ENCODE data around the gene CFAP97D2.
A peak's percentile ranks its signal among the peaks of the same experiment; 100 is the strongest.

Gene CFAP97D2

GRCh38 chr13:114200399-114200911 lies 21.4 kb downstream of the CFAP97D2 start:
- no peak for DNase-seq (ENCODE audit: low spot score)

- no peak for DNase-seq (ENCODE audit: low spot score)
Measured at GRCh38 chr13:114202581-114202980, 23.5 kb downstream of the CFAP97D2 start.

GRCh38 chr13:114203536-114203935 lies 24.5 kb downstream of the CFAP97D2 start:
- no peak for DNase-seq (ENCODE audit: low spot score)

- no peak for DNase-seq (ENCODE audit: low spot score)
Measured at GRCh38 chr13:114204894-114205293, 25.8 kb downstream of the CFAP97D2 start.

GRCh38 chr13:114208134-114208533 lies 29.1 kb downstream of the CFAP97D2 start:
- DNase-seq (ENCODE audit: low spot score), result no peak

- no peak for DNase-seq (ENCODE audit: low spot score)
Measured at GRCh38 chr13:114211446-114212157, 32.5 kb downstream of the CFAP97D2 start.

GRCh38 chr13:114212158-114212495 lies 33.1 kb downstream of the CFAP97D2 start:
- DNase-seq (ENCODE audit: low spot score), result no peak

- no peak for DNase-seq (ENCODE audit: low spot score)
Measured at GRCh38 chr13:114213980-114214379, 34.9 kb downstream of the CFAP97D2 start.

- DNase-seq (ENCODE audit: low spot score), result no peak
Measured at GRCh38 chr13:114219392-114219791, 40.3 kb downstream of the CFAP97D2 start.

- no peak for DNase-seq (ENCODE audit: low spot score)
Measured at GRCh38 chr13:114222461-114222968, 43.5 kb downstream of the CFAP97D2 start.

GRCh38 chr13:114224201-114224600 lies 45.1 kb downstream of the CFAP97D2 start:
- no peak for DNase-seq (ENCODE audit: low spot score)

- no peak for DNase-seq (ENCODE audit: low spot score)
Measured at GRCh38 chr13:114225610-114226009, 46.6 kb downstream of the CFAP97D2 start.

- DNase-seq (ENCODE audit: low spot score), result no peak
Measured at GRCh38 chr13:114226088-114226487, 47.0 kb downstream of the CFAP97D2 start.

- DNase-seq (ENCODE audit: low spot score), result peak; percentile 79
Measured at GRCh38 chr13:114226699-114227323, 47.8 kb downstream of the CFAP97D2 start.

GRCh38 chr13:114227528-114227927 lies 48.5 kb downstream of the CFAP97D2 start:
- DNase-seq (ENCODE audit: low spot score), result no peak

- DNase-seq (ENCODE audit: low spot score), result no peak
Measured at GRCh38 chr13:114228176-114228575, 49.1 kb downstream of the CFAP97D2 start.

- DNase-seq (ENCODE audit: low spot score), result no peak
Measured at GRCh38 chr13:114229506-114229905, 50.4 kb downstream of the CFAP97D2 start.

- no peak for DNase-seq (ENCODE audit: low spot score)
Measured at GRCh38 chr13:114230117-114230516, 51.1 kb downstream of the CFAP97D2 start.

- no peak for DNase-seq (ENCODE audit: low spot score)
Measured at GRCh38 chr13:114230575-114230974, 51.5 kb downstream of the CFAP97D2 start.

GRCh38 chr13:114231886-114232285 lies 52.8 kb downstream of the CFAP97D2 start:
- no peak for DNase-seq (ENCODE audit: low spot score)

- no peak for DNase-seq (ENCODE audit: low spot score)
Measured at GRCh38 chr13:114234266-114234644, 55.2 kb downstream of the CFAP97D2 start.

GRCh38 chr13:114234645-114235421 lies 55.8 kb downstream of the CFAP97D2 start, which contains the start of gene CDC16:
TSS of gene CDC16 (plus strand) at chr13:114234897. CDS start at chr13:114235085, 188 bp downstream.
- DNase-seq (ENCODE audit: low spot score), result peak; percentile 95

- DNase-seq (ENCODE audit: low spot score), result no peak
Measured at GRCh38 chr13:114235697-114236096, 56.6 kb downstream of the CFAP97D2 start.

Measured in SW480 (cell line).